Tibial artery (tissue), 4 donors: Measurements from ENCODE around the gene ZMPSTE24.

Experiments
- DNase-seq, 2 donors: peaks; one replicate each; pipeline ENCODE4 v3.0.0-alpha.2; 2019
- H3K27ac ChIP-seq, 2 donors: fragments of 200-600 bp; sonication (generic) in 1 of 2; 1 replicate in 1 of 2; 2 replicates in 1 of 2; pipeline ENCODE4 v1.5.1; 2018 to 2019; ENCODE audit warnings: mild to moderate bottlenecking in 1 of 2
- H3K27me3 ChIP-seq, 2 donors: fragments of 200-600 bp; sonication (generic) in 1 of 2; one replicate each; pipeline versions ENCODE4 v1.5.1 to v1.6.0; 2016 to 2019
- H3K36me3 ChIP-seq, 3 donors: fragments of 200-600 bp; sonication (generic) in 2 of 3; one replicate each; pipeline ENCODE4 v1.5.1; 2016 to 2019; ENCODE audit warnings: mild to moderate bottlenecking in 2 of 3
- H3K4me1 ChIP-seq, 4 donors: fragments of 200-600 bp; sonication (generic) in 2 of 4; 1 replicate in 3 of 4; 2 replicates in 1 of 4; pipeline ENCODE4 v1.5.1; 2016 to 2019
- H3K4me3 ChIP-seq, 2 donors: fragments of 200-600 bp; sonication (generic) in 1 of 2; 1 replicate in 1 of 2; 2 replicates in 1 of 2; pipeline ENCODE4 v1.5.1; 2018 to 2019; ENCODE audit warnings: mild to moderate bottlenecking in 2 of 2
- H3K9me3 ChIP-seq, 3 donors: fragments of 200-600 bp; sonication (generic) in 1 of 3; one replicate each; pipeline ENCODE4 v1.5.1; 2016 to 2019
- CTCF ChIP-seq, 2 experiments: fragments of 200-600 bp in 1 of 2; fragments of 450-650 bp in 1 of 2; IDR thresholded peaks; one replicate each; pipeline ENCODE4 v1.5.1; 2017 to 2019; ENCODE audit warnings: antibody characterized with exemption in 2 of 2, mild to moderate bottlenecking in 1 of 2, moderate library complexity in 1 of 2
- intact Hi-C: fragments of 100-400 bp; cut with DNase I; formaldehyde crosslinking; loops from one replicate; pipeline ENCODE4 v1.15.0; 2023; ENCODE audit warnings: low total_unique reads

ZMPSTE24 gene

GRCh38 chr1:40302475-40302874 lies 44.4 kb downstream of the ZMPSTE24 start:
- intact Hi-C loops, result no loop called here

GRCh38 chr1:40303051-40303771 lies 45.2 kb downstream of the ZMPSTE24 start:
- peaks cover 0 to 4% (median 0%) of the 10 kb centered on the region in 3 donors for H3K36me3 ChIP-seq
- peaks cover 0 to 10% of the 10 kb centered on the region in 2 donors for H3K27me3 ChIP-seq

More at GRCh38 chr1:40302475-40302874, 44.4 kb downstream of the ZMPSTE24 start:
- no peak overlapping the region for H3K4me3 ChIP-seq
- H3K36me3 ChIP-seq, result peaks cover 0 to 4% (median 0%) of the 10 kb centered on the region in 3 donors
- no peak for DNase-seq
- TF ChIP-seq CTCF (IDR thresholded peaks at IDR 0.05), result no peak
- H3K27ac ChIP-seq, result no peak overlapping the region
- H3K4me1 ChIP-seq, result no peaks in the 10 kb centered on the region
- no peaks in the 10 kb centered on the region for H3K9me3 ChIP-seq
- peaks cover 0 to 10% of the 10 kb centered on the region in 2 donors for H3K27me3 ChIP-seq

DNA sequence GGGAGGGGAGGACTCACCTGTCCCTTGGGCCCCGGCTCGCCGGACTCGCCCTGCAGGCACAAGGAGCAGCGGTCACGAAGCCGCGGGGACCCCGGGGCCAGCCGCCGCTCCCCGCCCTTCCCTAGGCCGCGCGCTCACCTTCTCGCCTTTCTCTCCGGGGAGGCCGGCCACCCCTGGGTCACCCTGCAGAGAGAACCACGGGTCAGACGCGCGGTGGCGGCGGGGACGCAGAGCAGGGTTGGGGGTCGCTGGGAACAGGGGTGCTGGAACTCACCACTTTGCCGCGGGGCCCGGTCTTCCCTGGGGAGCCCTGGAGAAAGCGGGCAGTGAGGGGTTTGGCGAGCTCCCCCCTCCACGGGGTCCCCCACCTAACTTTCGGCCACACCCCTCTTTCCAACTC lies 45.8 kb downstream of the ZMPSTE24 start:
- DNase-seq, result no peak
- H3K27ac ChIP-seq, result no peak overlapping the region
- intact Hi-C loops, result no loop called here
- H3K4me3 ChIP-seq, result no peak overlapping the region
- no peaks in the 10 kb centered on the region for H3K9me3 ChIP-seq
- H3K36me3 ChIP-seq, result peaks cover 0 to 4% (median 0%) of the 10 kb centered on the region in 3 donors
- peaks cover 0 to 10% (median 5%) of the 10 kb centered on the region in 4 donors for H3K4me1 ChIP-seq
- no peak for TF ChIP-seq CTCF (IDR thresholded peaks at IDR 0.05)
- peaks cover 0 to 10% of the 10 kb centered on the region in 2 donors for H3K27me3 ChIP-seq

More at GRCh38 chr1:40303051-40303771, 45.2 kb downstream of the ZMPSTE24 start:
- H3K4me1 ChIP-seq, result peaks cover 0 to 4% (median 2%) of the 10 kb centered on the region in 4 donors
- no peak overlapping the region for H3K27ac ChIP-seq
- no peaks in the 10 kb centered on the region for H3K9me3 ChIP-seq
- no peak for TF ChIP-seq CTCF (IDR thresholded peaks at IDR 0.05)
- H3K4me3 ChIP-seq, result no peak overlapping the region
- DNase-seq, result no peak
- intact Hi-C loops, result no loop called here

- Histone ChIP-seq H3K27ac (no peak overlapping the region), H3K9me3 (no peaks in the 10 kb centered on the region), H3K36me3 (peaks cover 0 to 4% (median 0%) of the 10 kb centered on the region in 3 donors), H3K4me1 (peaks cover 0 to 19% (median 8%) of the 10 kb centered on the region in 4 donors), H3K4me3 (no peak overlapping the region), H3K27me3 (peaks cover 0 to 10% of the 10 kb centered on the region in 2 donors)
- DNase-seq, result no peak
- intact Hi-C loops, result no loop called here
- no peak for TF ChIP-seq CTCF (IDR thresholded peaks at IDR 0.05)
These were observed 47.4 kb downstream of the ZMPSTE24 start for GRCh38 chr1:40305451-40305850.

DNA sequence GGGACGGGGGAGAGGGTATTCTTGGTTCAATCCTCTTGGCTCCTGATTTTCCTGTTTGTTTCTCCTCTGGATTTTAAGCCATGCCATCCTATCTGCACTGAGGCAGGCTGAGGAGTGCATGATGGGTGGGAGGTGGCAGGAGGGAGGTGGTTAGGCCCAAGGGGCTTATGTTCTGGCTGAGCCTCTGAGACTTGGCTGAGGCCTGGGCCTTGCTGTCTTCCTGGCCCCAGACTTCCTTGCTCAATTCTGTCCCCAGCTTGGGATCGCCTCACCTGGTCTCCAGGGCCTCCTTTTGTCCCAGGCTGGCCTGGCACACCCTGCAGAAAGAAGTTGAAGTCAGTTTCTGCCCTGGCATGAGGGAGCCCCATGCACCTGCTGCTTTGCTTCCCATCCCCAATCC lies 47.8 kb downstream of the ZMPSTE24 start:
- H3K27ac ChIP-seq, result no peak overlapping the region
- peaks cover 0 to 10% of the 10 kb centered on the region in 2 donors for H3K27me3 ChIP-seq
- H3K36me3 ChIP-seq, result peaks cover 0 to 4% (median 0%) of the 10 kb centered on the region in 3 donors
- no peak for DNase-seq
- no peak overlapping the region for H3K4me3 ChIP-seq
- TF ChIP-seq CTCF (IDR thresholded peaks at IDR 0.05), result no peak
- H3K4me1 ChIP-seq, result peaks cover 0 to 19% (median 8%) of the 10 kb centered on the region in 4 donors
- H3K9me3 ChIP-seq, result no peaks in the 10 kb centered on the region
- intact Hi-C loops, result no loop called here
